Stomach smooth muscle (tissue), 2 donors: ENCODE measurements around the gene KYNU.

Experiments
- H3K27ac ChIP-seq: one replicate; pipeline ENCODE4 v1.7.0; 2013; ENCODE audit warnings: mild to moderate bottlenecking, low read length, inconsistent platforms
- H3K27me3 ChIP-seq, 2 donors: one replicate each; pipeline ENCODE4 v1.7.0; 2013; ENCODE audit warnings: low read length in 2 of 2; ENCODE audit not compliant: insufficient read depth in 2 of 2, control insufficient read depth in 1 of 2
- H3K36me3 ChIP-seq, 2 donors: one replicate each; pipeline ENCODE4 v1.7.0; 2013; ENCODE audit warnings: low read length in 2 of 2; ENCODE audit not compliant: control insufficient read depth in 2 of 2, insufficient read depth in 2 of 2
- H3K4me1 ChIP-seq: one replicate; pipeline ENCODE4 v1.7.0; 2013; ENCODE audit warnings: low read length; ENCODE audit not compliant: control insufficient read depth, insufficient read depth
- H3K4me3 ChIP-seq, 2 donors: one replicate each; pipeline ENCODE4 v1.7.0; 2013; ENCODE audit warnings: low read length in 2 of 2
- H3K9ac ChIP-seq, 2 donors: one replicate each; pipeline ENCODE4 v1.7.0; 2013; ENCODE audit warnings: low read length in 2 of 2, mild to moderate bottlenecking in 1 of 2
- H3K9me3 ChIP-seq, 2 donors: one replicate each; pipeline ENCODE4 v1.7.0; 2013; ENCODE audit warnings: low read length in 2 of 2; ENCODE audit not compliant: control insufficient read depth in 2 of 2
- donor health status: healthy.
- donor health status: Pancreatic carcinoma.

Gene KYNU

DNA sequence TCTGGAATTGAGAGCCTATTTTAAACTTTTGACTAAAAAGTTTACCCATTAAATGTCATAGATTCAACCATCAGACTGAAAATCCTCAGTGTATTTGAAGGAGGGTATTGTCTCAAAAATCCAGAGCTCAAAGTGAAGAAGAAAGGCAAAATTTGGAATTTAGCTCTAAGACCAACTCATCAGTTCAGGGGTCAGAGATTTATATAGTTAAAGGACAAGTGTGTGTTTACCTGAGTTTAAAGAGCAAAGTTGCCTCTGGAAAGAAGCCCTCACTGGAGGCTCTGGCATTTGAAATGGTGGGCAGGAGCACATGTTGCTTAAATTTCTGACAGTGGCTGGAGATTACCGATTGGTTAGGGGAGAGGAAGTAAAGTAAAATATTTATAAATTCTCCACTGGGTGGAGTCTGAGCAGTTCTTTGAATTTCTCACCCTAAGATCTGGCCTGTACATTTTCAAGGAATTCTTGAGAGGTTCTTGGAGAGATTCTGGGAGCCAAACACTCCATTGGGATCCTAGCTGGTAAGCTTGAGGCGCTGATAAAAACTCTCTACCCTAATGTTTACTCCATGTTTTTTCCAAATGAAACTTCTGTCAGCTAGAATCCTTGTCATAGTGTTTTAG lies at the start of gene KYNU:
KYNU (plus strand) TSS at position 449 of the 623 bp plus-strand sequence. CDS start 7,704 bp downstream, outside the sequence.
- H3K27ac ChIP-seq: no peak within 1 kb of the TSS
- H3K9me3 ChIP-seq: no peaks in the 10 kb centered on the region
- H3K27me3 ChIP-seq: no peaks in the 10 kb centered on the region
- no peak within 1 kb of the TSS for H3K9ac ChIP-seq
- no peak within 1 kb of the TSS for H3K4me3 ChIP-seq
- H3K4me1 ChIP-seq: no peaks in the 10 kb centered on the region
- no peaks in the 10 kb centered on the region for H3K36me3 ChIP-seq

DNA sequence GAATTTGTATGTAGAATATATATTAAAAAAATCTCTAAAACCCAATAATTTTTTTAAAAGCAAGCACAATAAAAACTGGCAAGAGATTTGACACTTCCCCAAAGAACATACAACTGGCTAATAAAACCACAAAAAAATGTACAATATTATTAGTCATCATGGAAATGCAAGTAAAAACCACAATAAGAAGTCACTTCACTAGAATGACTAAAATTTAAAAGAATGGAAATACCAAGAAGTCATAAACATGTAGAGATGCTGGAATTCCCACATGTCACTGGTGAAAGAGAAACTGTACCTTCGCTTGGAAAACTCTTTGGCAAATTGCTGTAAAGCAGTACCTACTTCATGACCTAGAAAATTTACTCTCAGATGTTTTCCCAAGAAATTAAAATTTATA lies 43.4 kb upstream of the KYNU start:
- Histone ChIP-seq H3K27ac (no peak overlapping the region), H3K27me3 (no peaks in the 10 kb centered on the region), H3K9ac (no peak overlapping the region), H3K36me3 (no peaks in the 10 kb centered on the region), H3K9me3 (no peaks in the 10 kb centered on the region), H3K4me1 (no peaks in the 10 kb centered on the region), H3K4me3 (no peak overlapping the region)

GRCh38 chr2:142840436-142840835 lies 37.0 kb upstream of the KYNU start:
- H3K36me3 ChIP-seq: no peaks in the 10 kb centered on the region
- H3K4me3 ChIP-seq: no peak overlapping the region
- H3K4me1 ChIP-seq: no peaks in the 10 kb centered on the region
- H3K9ac ChIP-seq: no peak overlapping the region
- no peaks in the 10 kb centered on the region for H3K9me3 ChIP-seq
- H3K27ac ChIP-seq: no peak overlapping the region
- H3K27me3 ChIP-seq: no peaks in the 10 kb centered on the region

DNA sequence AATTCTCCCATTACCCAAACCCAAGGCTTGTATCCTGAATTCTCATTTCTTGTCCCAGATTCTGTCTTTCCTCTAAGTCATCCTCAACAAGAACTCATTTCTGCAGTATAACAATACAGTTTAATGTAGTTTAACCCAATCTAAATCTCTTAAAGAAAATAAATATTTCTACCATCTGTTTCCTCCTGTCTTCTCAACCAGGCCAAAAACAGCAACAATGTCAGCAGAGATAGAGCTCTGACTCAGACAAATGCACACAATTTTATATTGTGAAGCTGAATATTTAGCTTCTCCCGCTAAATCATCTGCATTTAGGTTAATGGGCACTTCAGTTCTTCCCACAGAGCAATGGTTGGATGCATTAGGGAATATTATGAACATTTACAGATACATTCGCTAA lies 35.7 kb upstream of the KYNU start:
- Histone ChIP-seq H3K4me3 (no peak overlapping the region), H3K9ac (no peak overlapping the region), H3K27ac (no peak overlapping the region), H3K9me3 (no peaks in the 10 kb centered on the region), H3K36me3 (no peaks in the 10 kb centered on the region), H3K4me1 (no peaks in the 10 kb centered on the region), H3K27me3 (no peaks in the 10 kb centered on the region)

- Histone ChIP-seq H3K4me1 (no peaks in the 10 kb centered on the region), H3K27ac (no peak overlapping the region), H3K36me3 (no peaks in the 10 kb centered on the region), H3K27me3 (no peaks in the 10 kb centered on the region), H3K4me3 (no peak overlapping the region), H3K9ac (no peak overlapping the region), H3K9me3 (no peaks in the 10 kb centered on the region)
Observed at GRCh38 chr2:142842369-142842768, 35.1 kb upstream of the KYNU start.

DNA sequence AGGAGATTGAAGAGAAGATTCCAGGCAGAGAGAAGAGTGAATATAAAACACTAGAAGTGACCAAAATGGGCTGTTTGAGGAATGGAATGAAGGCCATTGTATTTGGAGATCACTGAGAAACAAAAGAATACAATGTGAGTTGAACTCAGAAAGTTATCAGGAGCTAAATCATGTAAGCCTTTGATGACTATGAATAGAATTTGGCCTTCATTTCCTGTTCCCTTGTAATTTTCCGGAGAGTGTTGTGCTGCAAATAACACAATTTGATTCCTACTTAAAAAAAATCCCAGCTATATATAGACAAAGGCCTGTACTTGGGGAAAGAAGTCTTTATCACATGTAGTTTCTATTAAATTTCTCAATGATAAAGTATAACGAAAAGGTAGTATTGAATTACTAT lies 33.7 kb upstream of the KYNU start:
- Histone ChIP-seq H3K9ac (no peak overlapping the region), H3K4me1 (no peaks in the 10 kb centered on the region), H3K4me3 (no peak overlapping the region), H3K27ac (no peak overlapping the region), H3K9me3 (no peaks in the 10 kb centered on the region), H3K36me3 (no peaks in the 10 kb centered on the region), H3K27me3 (no peaks in the 10 kb centered on the region)

- H3K9me3 ChIP-seq: no peaks in the 10 kb centered on the region
- no peaks in the 10 kb centered on the region for H3K4me1 ChIP-seq
- H3K4me3 ChIP-seq: no peak overlapping the region
- H3K27ac ChIP-seq: no peak overlapping the region
- no peak overlapping the region for H3K9ac ChIP-seq
- H3K27me3 ChIP-seq: no peaks in the 10 kb centered on the region
- no peaks in the 10 kb centered on the region for H3K36me3 ChIP-seq
Observed at GRCh38 chr2:142848023-142848606, 29.3 kb upstream of the KYNU start.

GRCh38 chr2:142849820-142850219 lies 27.6 kb upstream of the KYNU start:
- Histone ChIP-seq H3K4me1 (no peaks in the 10 kb centered on the region), H3K9ac (no peak overlapping the region)

DNA sequence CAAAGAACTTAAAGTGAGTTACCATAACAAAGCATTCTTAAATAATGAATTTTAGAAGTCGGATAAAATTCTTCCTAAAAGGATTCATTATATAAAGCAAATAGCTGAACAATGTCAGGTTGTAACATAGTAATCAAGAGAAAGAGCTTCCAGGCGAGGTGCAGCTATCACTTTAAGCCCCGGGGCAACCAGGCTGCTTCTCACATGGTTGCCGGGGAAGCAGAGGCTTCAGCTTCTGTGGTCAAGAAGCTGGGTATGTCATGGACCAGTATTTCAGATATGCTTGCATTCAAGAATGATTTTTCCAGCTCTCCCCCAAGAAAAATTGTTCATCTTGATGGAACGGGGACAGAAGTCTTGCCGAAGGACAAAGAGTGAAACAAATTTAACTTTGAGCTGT lies 23.6 kb upstream of the KYNU start:
- Histone ChIP-seq H3K4me1 (no peaks in the 10 kb centered on the region), H3K27ac (no peak overlapping the region), H3K4me3 (no peak overlapping the region), H3K27me3 (no peaks in the 10 kb centered on the region), H3K9ac (no peak overlapping the region), H3K36me3 (no peaks in the 10 kb centered on the region), H3K9me3 (no peaks in the 10 kb centered on the region)

More at GRCh38 chr2:142849820-142850219, 27.6 kb upstream of the KYNU start:
- Histone ChIP-seq H3K27ac (no peak overlapping the region), H3K9me3 (no peaks in the 10 kb centered on the region), H3K4me3 (no peak overlapping the region), H3K27me3 (no peaks in the 10 kb centered on the region), H3K36me3 (no peaks in the 10 kb centered on the region)

- H3K36me3 ChIP-seq: no peaks in the 10 kb centered on the region
- H3K4me3 ChIP-seq: no peak overlapping the region
- H3K27ac ChIP-seq: no peak overlapping the region
- H3K27me3 ChIP-seq: no peaks in the 10 kb centered on the region
- no peak overlapping the region for H3K9ac ChIP-seq
- no peaks in the 10 kb centered on the region for H3K9me3 ChIP-seq
- no peaks in the 10 kb centered on the region for H3K4me1 ChIP-seq
Observed at GRCh38 chr2:142857256-142858164, 20.0 kb upstream of the KYNU start.
